BJ (cell line): ENCODE data around the gene MORN4. TPM values are rescaled to one million over a fixed set of nuclear protein-coding genes. Genes with fewer than 3 reads are reported as not detected.

Experiments used
- CTCF ChIA-PET: fragments of 350-600 bp; formaldehyde crosslinking; extraction: SDS; loops from one replicate; lab custom pipeline; 2021; ENCODE audit warnings: antibody characterized with exemption, inconsistent platforms; lab: Yijun Ruan, JAX
- POLR2A ChIA-PET: fragments of 300-600 bp; sonication (Branson Sonifier 250); formaldehyde crosslinking; extraction: SDS; loops from one replicate; lab custom pipeline; 2021; ENCODE audit warnings: antibody characterized with exemption; lab: Charles Lee
- DNase-seq: peaks from one replicate; pipeline ENCODE4 v3.0.0-alpha.2; 2011; ENCODE audit warnings: low read depth
- H3K27me3 ChIP-seq: 2 replicates; pipeline ENCODE4 v1.6.0; 2011; ENCODE audit warnings: low read length; ENCODE audit not compliant: control insufficient read depth, insufficient read depth
- H3K36me3 ChIP-seq: 2 replicates; pipeline ENCODE4 v1.5.1; 2011; ENCODE audit warnings: low read length; ENCODE audit not compliant: control insufficient read depth, insufficient read depth
- H3K4me3 ChIP-seq: 2 replicates; pipeline ENCODE4 v1.5.1; 2011; ENCODE audit warnings: low read depth, mild to moderate bottlenecking, control low read depth, low read length
- polyA plus RNA-seq: library from polyadenylated mRNA; depleted of rRNA; stranded (reverse); fragments of >200 nt; gene quantifications from 2 replicates; pipeline ENCODE4 v1.2.3, GENCODE V29; 2011
- TF ChIP-seq, protein P1 (sequence below): IDR thresholded peaks from 2 replicates; pipeline ENCODE4 v1.5.1; 2011; ENCODE audit warnings: low read depth, mild to moderate bottlenecking, control low read depth, inconsistent platforms, low read length, moderate library complexity; ENCODE audit not compliant: insufficient read depth

Gene MORN4
- polyA plus RNA-seq, 1 experiment = 13.8 TPM

DNA sequence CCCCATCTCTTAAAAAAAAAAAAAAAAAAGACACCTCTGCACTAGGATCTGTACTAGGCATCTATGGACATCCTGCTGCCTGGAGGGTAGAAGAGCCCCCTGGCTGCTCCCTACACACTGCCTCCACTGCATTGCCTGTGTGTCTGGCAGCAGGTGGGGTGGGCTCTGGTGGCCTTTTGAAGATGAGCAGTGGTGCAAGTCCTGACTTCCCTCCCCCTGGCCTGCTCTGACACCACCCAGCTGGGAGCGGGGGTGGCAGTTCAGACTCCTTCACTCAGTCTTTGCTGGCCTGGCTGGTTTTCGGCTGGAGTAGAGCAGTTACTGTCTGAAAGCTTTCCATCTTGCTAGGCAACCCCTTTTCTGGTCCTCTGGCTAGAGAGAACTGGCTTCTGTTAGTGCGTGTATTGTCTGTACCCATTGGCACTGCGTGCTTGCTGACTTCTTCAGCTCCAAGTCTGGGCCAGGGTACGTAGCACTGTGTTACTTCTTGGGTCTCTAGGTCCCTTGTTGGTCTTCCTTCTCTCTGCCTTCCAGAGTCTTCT lies 26.1 kb downstream of the MORN4 start:
- TF ChIP-seq, protein P1, sequence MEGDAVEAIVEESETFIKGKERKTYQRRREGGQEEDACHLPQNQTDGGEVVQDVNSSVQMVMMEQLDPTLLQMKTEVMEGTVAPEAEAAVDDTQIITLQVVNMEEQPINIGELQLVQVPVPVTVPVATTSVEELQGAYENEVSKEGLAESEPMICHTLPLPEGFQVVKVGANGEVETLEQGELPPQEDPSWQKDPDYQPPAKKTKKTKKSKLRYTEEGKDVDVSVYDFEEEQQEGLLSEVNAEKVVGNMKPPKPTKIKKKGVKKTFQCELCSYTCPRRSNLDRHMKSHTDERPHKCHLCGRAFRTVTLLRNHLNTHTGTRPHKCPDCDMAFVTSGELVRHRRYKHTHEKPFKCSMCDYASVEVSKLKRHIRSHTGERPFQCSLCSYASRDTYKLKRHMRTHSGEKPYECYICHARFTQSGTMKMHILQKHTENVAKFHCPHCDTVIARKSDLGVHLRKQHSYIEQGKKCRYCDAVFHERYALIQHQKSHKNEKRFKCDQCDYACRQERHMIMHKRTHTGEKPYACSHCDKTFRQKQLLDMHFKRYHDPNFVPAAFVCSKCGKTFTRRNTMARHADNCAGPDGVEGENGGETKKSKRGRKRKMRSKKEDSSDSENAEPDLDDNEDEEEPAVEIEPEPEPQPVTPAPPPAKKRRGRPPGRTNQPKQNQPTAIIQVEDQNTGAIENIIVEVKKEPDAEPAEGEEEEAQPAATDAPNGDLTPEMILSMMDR = no peak
- no peak for DNase-seq
- Histone ChIP-seq H3K4me3 (no peak overlapping the region), H3K27me3 (no peaks in the 10 kb centered on the region), H3K36me3 (no peaks in the 10 kb centered on the region)
- ChIA-PET POLR2A (no interaction called here), CTCF (interaction anchor here (0.6 to 12.6 kb wide), 5 partner anchors 19 to 125 kb away, joined by 3 to 179 read pairs (median 5); partner anchors contain the start of gene ANKRD2)

DNA sequence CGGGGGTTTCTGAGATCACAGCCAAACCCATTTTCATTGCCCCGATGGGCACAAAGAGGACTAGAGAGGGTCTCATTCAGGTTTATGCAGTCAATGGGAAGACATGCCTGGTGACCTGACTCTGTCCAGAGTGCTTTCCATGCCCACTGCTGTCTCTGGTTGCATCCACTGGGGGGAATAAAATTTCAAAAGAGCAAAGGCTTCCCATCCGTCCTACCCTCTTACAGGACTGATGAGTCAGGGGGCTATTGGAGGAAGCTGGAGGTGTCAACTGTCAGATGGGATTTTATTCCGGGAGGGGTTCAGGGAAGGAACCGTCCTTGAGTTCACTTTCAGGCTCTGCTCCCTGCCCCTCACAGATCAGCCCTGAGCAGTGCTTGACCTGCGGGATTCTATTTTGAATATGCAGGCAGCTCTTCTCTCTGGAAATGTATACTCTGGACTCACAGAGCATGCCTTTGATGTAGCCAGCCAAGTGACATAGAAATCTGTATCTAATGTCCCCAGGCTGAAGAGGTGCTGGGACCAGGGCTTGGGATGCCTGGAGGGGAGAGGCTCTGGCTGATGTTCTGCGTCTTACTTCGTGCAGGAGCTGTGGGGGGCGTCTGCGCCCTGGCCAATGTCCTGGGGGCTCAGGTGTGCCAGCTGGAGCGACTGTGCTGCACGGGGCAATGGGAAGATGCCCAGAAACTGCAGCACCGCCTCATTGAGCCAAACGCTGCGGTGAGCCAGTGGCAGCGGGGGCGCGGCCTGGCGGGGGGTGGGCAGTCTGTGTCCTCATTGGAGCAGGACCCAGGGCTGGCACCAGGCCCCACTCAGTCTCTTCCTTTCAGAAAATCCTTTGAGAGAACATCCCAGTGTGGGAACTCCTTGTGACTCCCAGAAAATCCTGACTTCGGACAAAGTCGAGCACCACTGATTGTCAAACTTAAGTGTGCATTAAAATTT lies 31.8 kb downstream of the MORN4 start:
- Histone ChIP-seq H3K4me3 (no peak overlapping the region), H3K36me3 (no peaks in the 10 kb centered on the region), H3K27me3 (no peaks in the 10 kb centered on the region)
- POLR2A ChIA-PET = no interaction called here
- TF ChIP-seq, protein P1 = no peak
- DNase-seq = no peak
- CTCF ChIA-PET = no interaction called here

DNA sequence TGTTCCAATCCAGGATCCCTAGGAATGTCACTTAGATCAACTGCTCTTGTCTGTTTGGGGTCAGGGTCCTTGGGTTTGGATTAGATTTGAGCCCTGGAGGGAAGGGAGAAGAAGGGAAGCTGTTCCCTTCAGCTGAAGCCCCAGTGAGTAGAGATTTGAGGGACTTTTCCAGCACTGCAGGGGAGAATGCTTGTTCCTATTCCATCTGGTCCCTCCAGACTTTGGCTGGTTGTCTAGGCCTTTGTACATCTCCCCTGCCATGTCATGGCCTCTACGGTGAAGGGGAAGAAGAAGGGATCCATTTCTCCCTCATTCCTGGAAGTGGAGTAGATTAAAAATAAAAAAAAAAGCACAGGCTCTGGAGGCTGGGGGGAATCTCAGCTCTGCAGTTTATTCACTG lies 32.7 kb downstream of the MORN4 start:
- TF ChIP-seq, protein P1 = no peak
- ChIA-PET CTCF (interaction anchor here (0.6 to 2.3 kb wide), 4 partner anchors 10 to 70 kb away, joined by 3 to 9 read pairs (median 5); partner anchors contain the start of gene ANKRD2), POLR2A (no interaction called here)
- no peak overlapping the region for H3K4me3 ChIP-seq
- no peaks in the 10 kb centered on the region for H3K27me3 ChIP-seq
- no peak for DNase-seq
- no peaks in the 10 kb centered on the region for H3K36me3 ChIP-seq

GRCh38 chr10:97599272-97599619 lies 34.1 kb downstream of the MORN4 start:
- ChIA-PET POLR2A (no interaction called here), CTCF (interaction anchor here (1.2 to 2.3 kb wide), 4 partner anchors 13 to 77 kb away, joined by 3 to 9 read pairs (median 6); partner anchors contain the start of gene ANKRD2)
- DNase-seq = no peak
- H3K27me3 ChIP-seq = no peaks in the 10 kb centered on the region
- TF ChIP-seq, protein P1 = no peak
- no peak overlapping the region for H3K4me3 ChIP-seq
- H3K36me3 ChIP-seq = no peaks in the 10 kb centered on the region
